GM10266 (cell line): ENCODE measurements around the gene MX1.

ENCODE experiments used
- DNase-seq: peaks from one replicate; pipeline ENCODE4 v3.0.0; 2012; ENCODE audit errors: extremely low spot score
- CTCF ChIP-seq: IDR thresholded peaks from 2 replicates; pipeline ENCODE4 v1.5.1; 2012; ENCODE audit warnings: mild to moderate bottlenecking, low read depth; ENCODE audit not compliant: control insufficient read depth, insufficient read depth; ENCODE audit errors: missing control alignments

Gene MX1

GRCh38 chr21:41388259-41388658, 37.8 kb upstream of the MX1 start:
- DNase-seq = no peak
- TF ChIP-seq CTCF = no peak

GRCh38 chr21:41390043-41390639, 35.9 kb upstream of the MX1 start:
- no peak for TF ChIP-seq CTCF
- no peak for DNase-seq

GRCh38 chr21:41393876-41394465, 32.1 kb upstream of the MX1 start:
- no peak for DNase-seq
- no peak for TF ChIP-seq CTCF

- no peak for DNase-seq
- no peak for TF ChIP-seq CTCF
These were observed 29.4 kb upstream of the MX1 start for GRCh38 chr21:41396558-41397075.

- no peak for DNase-seq
These were observed 28.6 kb upstream of the MX1 start for GRCh38 chr21:41397471-41397891.

GRCh38 chr21:41398251-41398650, 27.8 kb upstream of the MX1 start:
- no peak for TF ChIP-seq CTCF
- DNase-seq = no peak

More at GRCh38 chr21:41397471-41397891, 28.6 kb upstream of the MX1 start:
- no peak for TF ChIP-seq CTCF

- DNase-seq = no peak
- TF ChIP-seq CTCF = no peak
These were observed 27.2 kb upstream of the MX1 start for GRCh38 chr21:41398831-41399230.
